DMS79 treated with DMSO at 0.1 percent for 48 hours (cell line): Measurements from ENCODE around the gene SLC27A1.
A peak's percentile ranks its signal among the peaks of the same experiment; 100 is the strongest.
"Not testable (repeated sequence)": the region's sequence is repeated elsewhere in the genome, so short reads cannot be mapped to it uniquely, and the experiment has no call there.

Experiments
- DNase-seq: peaks from one replicate; lab custom pipeline; 2025; lab: John Stamatoyannopoulos, UW

Gene SLC27A1

GRCh38 chr19:17456127-17456526, 14.2 kb upstream of the SLC27A1 start:
- DNase-seq, result no peak

- no peak for DNase-seq
Observed at GRCh38 chr19:17457616-17458015, 12.7 kb upstream of the SLC27A1 start.

GRCh38 chr19:17458970-17459369, 11.4 kb upstream of the SLC27A1 start:
- no peak for DNase-seq

- DNase-seq, result no peak
Observed at GRCh38 chr19:17460372-17461230, 9.7 kb upstream of the SLC27A1 start, which contains the start of gene NXNL1. TSS of gene NXNL1 (minus strand) at chr19:17460926. CDS start at chr19:17460869, 57 bp downstream.

- DNase-seq, result no peak
Observed at GRCh38 chr19:17466487-17466850, 3.9 kb upstream of the SLC27A1 start.

GRCh38 chr19:17467471-17468301, 2.6 kb upstream of the SLC27A1 start:
- DNase-seq, result no peak

GRCh38 chr19:17468302-17469091, 1.8 kb upstream of the SLC27A1 start:
- DNase-seq, result no peak

- peak; percentile 46 for DNase-seq
Observed at GRCh38 chr19:17469092-17469480, 1.2 kb upstream of the SLC27A1 start.

- peak; percentile 94 for DNase-seq
Observed at GRCh38 chr19:17469481-17470067, 750 bp upstream of the SLC27A1 start.

- no peak for DNase-seq
Observed at GRCh38 chr19:17471410-17472125, 1.2 kb downstream of the SLC27A1 start.

- DNase-seq, result no peak
Observed at GRCh38 chr19:17473041-17473440, 2.7 kb downstream of the SLC27A1 start.

- DNase-seq, result not testable (repeated sequence)
Observed at GRCh38 chr19:17475011-17475540, 4.8 kb downstream of the SLC27A1 start.

GRCh38 chr19:17475541-17476115, 5.3 kb downstream of the SLC27A1 start:
- no peak for DNase-seq

- DNase-seq, result no peak
Observed at GRCh38 chr19:17479325-17479791, 9.0 kb downstream of the SLC27A1 start.

- no peak for DNase-seq
Observed at GRCh38 chr19:17481986-17482385, 11.7 kb downstream of the SLC27A1 start.

- DNase-seq, result no peak
Observed at GRCh38 chr19:17482877-17483604, 12.7 kb downstream of the SLC27A1 start.

- no peak for DNase-seq
Observed at GRCh38 chr19:17483605-17484002, 13.3 kb downstream of the SLC27A1 start.

- no peak for DNase-seq
Observed at GRCh38 chr19:17484520-17485185, 14.3 kb downstream of the SLC27A1 start.
